GM12878 (cell line): ENCODE data around the gene TMTC3.
"Not testable (repeated sequence)": the region's sequence is repeated elsewhere in the genome, so short reads cannot be mapped to it uniquely, and the experiment has no call there.

ENCODE experiments used
- CTCF ChIP-seq, 3 experiments: IDR thresholded peaks in 2 of 3; conservative IDR thresholded peaks in 1 of 3; 2 replicates each; pipeline ENCODE4 v1.5.1; 2011; ENCODE audit warnings: low read depth in 3 of 3, low read length in 3 of 3, mild to moderate bottlenecking in 3 of 3, control low read depth in 2 of 3, moderate library complexity in 2 of 3, inconsistent platforms in 1 of 3, mixed read lengths in 1 of 3; ENCODE audit not compliant: control insufficient read depth in 2 of 3, insufficient read depth in 1 of 3; ENCODE audit errors: extremely low read depth in 1 of 3
- POLR2A ChIP-seq: IDR thresholded peaks from 2 replicates; pipeline ENCODE4 v1.6.1; 2011; ENCODE audit warnings: low read depth, mild to moderate bottlenecking, low read length
- POLR2AphosphoS2 ChIP-seq: IDR thresholded peaks from 2 replicates; pipeline ENCODE4 v1.6.1; 2011; ENCODE audit warnings: low read depth, mild to moderate bottlenecking, low read length, improper control_type of control experiment, moderate library complexity
- RBBP5 ChIP-seq: fragments of 200-600 bp; sonication (generic); conservative IDR thresholded peaks from 2 replicates; pipeline ENCODE4 v1.6.1; 2016
- SIN3A ChIP-seq: IDR thresholded peaks from 2 replicates; pipeline ENCODE4 v1.6.1; 2012; ENCODE audit warnings: low read depth, low read length, improper control_type of control experiment
- SP1 ChIP-seq: IDR thresholded peaks from one replicate; pipeline ENCODE4 v1.6.1; 2011; ENCODE audit warnings: low read depth, low read length
- TARDBP ChIP-seq: IDR thresholded peaks from 2 replicates; pipeline ENCODE4 v1.6.1; 2016; ENCODE audit warnings: borderline replicate concordance
- TCF12 ChIP-seq: IDR thresholded peaks from 2 replicates; pipeline ENCODE4 v1.6.1; 2011; ENCODE audit warnings: low read depth, mild to moderate bottlenecking, low read length
- YBX1 ChIP-seq: fragments of 450-650 bp; IDR thresholded peaks from 2 replicates; pipeline ENCODE4 v1.6.1; 2016; ENCODE audit warnings: antibody characterized with exemption
- ZNF384 ChIP-seq: IDR thresholded peaks from 2 replicates; pipeline ENCODE4 v1.6.1; 2012; ENCODE audit warnings: low read depth, mild to moderate bottlenecking, low read length, improper control_type of control experiment, borderline replicate concordance
- TF ChIP-seq, protein P1 (sequence below): fragments of 450-650 bp; IDR thresholded peaks from 2 replicates; pipeline ENCODE4 v1.6.1; 2017; ENCODE audit warnings: mild to moderate bottlenecking

DNA sequence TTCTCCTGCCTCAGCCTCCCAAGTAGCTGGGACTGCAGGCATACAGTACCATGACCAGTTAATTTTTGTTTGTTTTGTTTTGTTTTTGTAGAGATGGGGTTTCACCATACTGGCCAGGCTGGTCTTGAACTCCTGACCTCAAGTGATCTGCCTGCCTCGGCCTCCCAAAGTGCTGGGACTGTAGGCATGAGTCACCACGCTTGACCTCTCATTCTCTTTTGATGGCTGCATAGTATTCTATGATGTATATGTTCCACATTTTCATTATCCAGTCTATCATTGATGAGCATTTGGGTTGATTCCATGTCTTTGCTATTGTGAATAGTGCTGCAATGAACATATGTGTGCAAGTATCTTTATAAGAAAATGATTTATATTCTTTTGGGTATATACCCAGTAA is 8.9 kb upstream of the TMTC3 start:
- TF ChIP-seq, protein P1, sequence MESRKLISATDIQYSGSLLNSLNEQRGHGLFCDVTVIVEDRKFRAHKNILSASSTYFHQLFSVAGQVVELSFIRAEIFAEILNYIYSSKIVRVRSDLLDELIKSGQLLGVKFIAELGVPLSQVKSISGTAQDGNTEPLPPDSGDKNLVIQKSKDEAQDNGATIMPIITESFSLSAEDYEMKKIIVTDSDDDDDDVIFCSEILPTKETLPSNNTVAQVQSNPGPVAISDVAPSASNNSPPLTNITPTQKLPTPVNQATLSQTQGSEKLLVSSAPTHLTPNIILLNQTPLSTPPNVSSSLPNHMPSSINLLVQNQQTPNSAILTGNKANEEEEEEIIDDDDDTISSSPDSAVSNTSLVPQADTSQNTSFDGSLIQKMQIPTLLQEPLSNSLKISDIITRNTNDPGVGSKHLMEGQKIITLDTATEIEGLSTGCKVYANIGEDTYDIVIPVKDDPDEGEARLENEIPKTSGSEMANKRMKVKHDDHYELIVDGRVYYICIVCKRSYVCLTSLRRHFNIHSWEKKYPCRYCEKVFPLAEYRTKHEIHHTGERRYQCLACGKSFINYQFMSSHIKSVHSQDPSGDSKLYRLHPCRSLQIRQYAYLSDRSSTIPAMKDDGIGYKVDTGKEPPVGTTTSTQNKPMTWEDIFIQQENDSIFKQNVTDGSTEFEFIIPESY = not testable (repeated sequence)
- not testable (repeated sequence) for TF ChIP-seq TCF12; RBBP5; YBX1; SP1; TARDBP; POLR2A; POLR2AphosphoS2; CTCF (IDR thresholded peaks at IDR 0.05 in 2 of 3, conservative IDR thresholded peaks at IDR 0.05 in 1 of 3; ENCODE audit: control insufficient read depth in 2 of 3, extremely low read depth in 1 of 3, insufficient read depth in 1 of 3, low read depth in 3 of 3, low read length in 3 of 3); SIN3A; ZNF384
